H7 (cell line): Measurements from ENCODE around the gene AGBL1. TPM values are rescaled to one million over a fixed set of nuclear protein-coding genes. Genes with fewer than 3 reads are reported as not detected.

Experiments
- DNase-seq: peaks from one replicate; pipeline ENCODE4 v3.0.0; 2012
- H3K27me3 ChIP-seq: 2 replicates; pipeline ENCODE4 v1.6.0; 2011; ENCODE audit warnings: mild to moderate bottlenecking, low read length; ENCODE audit not compliant: control insufficient read depth, insufficient read depth
- H3K36me3 ChIP-seq: replicated peaks from 2 replicates; pipeline ENCODE4 v1.5.1; 2011; ENCODE audit warnings: low read length; ENCODE audit not compliant: control insufficient read depth, insufficient read depth
- H3K4me3 ChIP-seq: 2 replicates; pipeline ENCODE4 v1.5.1; 2011; ENCODE audit warnings: low read depth, mild to moderate bottlenecking, control low read depth, low read length, moderate library complexity; ENCODE audit not compliant: insufficient read depth
- total RNA-seq: library from RNA; depleted of rRNA; stranded (reverse); fragments of >200 nt; shearing (Covaris generic); gene quantifications from 2 replicates; pipeline ENCODE4 v1.2.3, GENCODE V29; 2014

AGBL1 gene
- total RNA-seq, 1 experiment from 2014 or later: not detected

GRCh38 chr15:86645925-86646500 is 566.3 kb downstream of the AGBL1 start:
- no peaks in the 10 kb centered on the region for H3K36me3 ChIP-seq
- no peaks in the 10 kb centered on the region for H3K27me3 ChIP-seq
- no peak overlapping the region for H3K4me3 ChIP-seq
- no peak for DNase-seq

DNA sequence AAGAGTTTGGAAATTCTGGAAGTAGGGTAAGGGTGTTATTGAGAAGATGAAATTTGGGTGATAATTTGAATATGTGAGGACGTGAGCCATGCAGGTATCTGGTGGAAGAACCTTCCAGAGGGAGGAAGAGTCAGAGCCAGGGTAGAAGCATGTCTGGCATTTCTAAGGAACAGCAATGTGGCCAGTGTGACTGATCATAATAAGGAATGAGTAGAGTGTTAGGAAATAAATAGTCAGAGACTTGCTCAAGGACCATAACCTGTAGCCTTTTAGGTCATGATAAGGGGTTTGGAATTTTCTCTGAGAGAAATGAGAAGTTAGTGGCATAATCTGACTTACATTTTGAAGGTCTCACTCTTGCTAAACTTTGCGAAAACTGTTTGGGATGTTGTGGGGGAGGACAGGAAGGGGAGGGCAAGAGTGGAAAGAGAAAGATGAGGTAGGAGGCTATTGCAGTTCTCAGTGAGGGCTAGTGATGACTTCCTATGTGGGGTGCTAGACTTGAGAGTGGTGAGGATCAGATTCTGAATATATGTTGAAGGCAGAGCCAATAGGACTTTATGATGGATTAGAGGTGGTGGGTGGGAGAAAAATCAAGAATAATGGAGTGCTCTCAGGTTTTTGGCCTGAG is 568.3 kb downstream of the AGBL1 start:
- no peak overlapping the region for H3K4me3 ChIP-seq
- no peaks in the 10 kb centered on the region for H3K36me3 ChIP-seq
- H3K27me3 ChIP-seq: no peaks in the 10 kb centered on the region
- no peak for DNase-seq

DNA sequence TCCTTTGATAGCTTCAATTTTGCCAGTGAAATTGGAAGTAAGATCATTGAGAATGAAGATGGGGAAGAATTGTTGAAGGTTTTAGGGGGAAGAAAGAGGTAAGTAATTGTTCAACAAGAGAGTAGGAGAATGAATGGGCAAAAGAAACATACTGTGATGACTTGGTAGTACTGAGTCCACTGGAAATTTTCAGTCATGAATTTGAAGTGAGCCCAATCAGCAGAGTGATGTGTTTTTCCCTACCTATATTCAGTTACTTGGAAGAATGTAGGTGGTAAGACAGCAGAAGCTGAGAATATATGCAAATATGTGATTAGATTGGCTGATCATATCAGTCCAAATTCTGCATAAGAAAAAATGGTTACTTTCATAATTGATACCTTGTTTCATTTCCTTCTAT is 569.6 kb downstream of the AGBL1 start:
- DNase-seq: no peak
- Histone ChIP-seq H3K4me3 (no peak overlapping the region), H3K36me3 (no peaks in the 10 kb centered on the region), H3K27me3 (no peaks in the 10 kb centered on the region)

- H3K36me3 ChIP-seq: no peaks in the 10 kb centered on the region
- no peak overlapping the region for H3K4me3 ChIP-seq
- H3K27me3 ChIP-seq: no peaks in the 10 kb centered on the region
- DNase-seq: no peak
Observed at GRCh38 chr15:86650094-86650493, 570.4 kb downstream of the AGBL1 start.

- H3K27me3 ChIP-seq: no peaks in the 10 kb centered on the region
- DNase-seq: no peak
- no peak overlapping the region for H3K4me3 ChIP-seq
- H3K36me3 ChIP-seq: no peaks in the 10 kb centered on the region
Observed at GRCh38 chr15:86653344-86654197, 573.9 kb downstream of the AGBL1 start.

GRCh38 chr15:86654501-86654900 is 574.8 kb downstream of the AGBL1 start:
- no peaks in the 10 kb centered on the region for H3K27me3 ChIP-seq
- DNase-seq: no peak
- H3K4me3 ChIP-seq: no peak overlapping the region
- no peaks in the 10 kb centered on the region for H3K36me3 ChIP-seq

DNA sequence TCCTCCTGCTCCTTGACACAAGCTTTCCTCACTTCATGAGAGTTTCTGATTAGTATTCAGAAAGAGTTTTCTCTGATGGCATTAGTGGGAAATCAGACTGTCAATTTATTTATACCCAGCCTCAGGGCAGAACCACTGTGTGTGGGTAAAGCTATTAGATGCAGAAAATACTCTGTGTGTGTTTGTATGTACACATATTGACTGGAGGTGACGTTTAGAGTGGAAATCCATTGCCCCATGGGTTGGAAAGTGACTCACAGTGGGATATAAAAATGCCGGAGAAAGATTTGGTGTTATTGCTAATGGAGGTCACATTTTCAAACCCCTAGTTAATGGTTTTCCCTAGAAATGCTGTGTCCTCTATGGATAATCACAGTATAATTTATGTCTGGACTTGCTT is 577.6 kb downstream of the AGBL1 start:
- H3K4me3 ChIP-seq: no peak overlapping the region
- no peaks in the 10 kb centered on the region for H3K36me3 ChIP-seq
- DNase-seq: no peak
- H3K27me3 ChIP-seq: no peaks in the 10 kb centered on the region

DNA sequence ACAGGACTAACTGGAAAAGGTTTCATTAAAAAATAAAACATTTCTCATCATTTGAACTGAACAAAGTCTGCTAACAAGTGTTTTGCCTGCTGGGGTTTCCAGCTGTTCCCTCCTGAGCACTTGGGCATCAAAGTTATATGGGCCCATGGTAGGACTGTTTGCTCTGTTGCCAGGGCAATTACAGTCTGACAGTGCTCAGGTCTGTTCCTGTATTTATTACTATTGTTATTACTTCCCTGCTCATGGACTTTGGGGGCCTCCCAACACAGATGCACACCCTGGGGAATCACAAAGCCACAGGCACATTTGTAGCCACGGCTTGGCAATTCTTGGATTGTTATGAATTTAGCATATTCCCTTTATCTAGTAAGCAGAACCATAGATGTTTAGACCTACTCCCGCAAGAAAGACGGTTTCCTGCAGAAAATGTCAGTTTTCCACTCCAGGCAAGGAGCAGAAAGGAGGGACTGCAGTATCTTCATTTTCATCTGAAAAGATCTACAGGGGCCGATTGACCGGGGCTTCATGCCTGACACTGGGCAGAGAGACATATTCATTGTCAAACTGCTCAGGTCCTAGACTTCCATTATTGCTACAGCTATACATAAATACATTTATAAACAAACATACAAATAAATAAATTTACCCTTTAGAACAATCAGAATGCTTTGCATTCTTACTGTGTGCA is 580.2 kb downstream of the AGBL1 start:
- no peak overlapping the region for H3K4me3 ChIP-seq
- no peaks in the 10 kb centered on the region for H3K27me3 ChIP-seq
- DNase-seq: no peak
- no peaks in the 10 kb centered on the region for H3K36me3 ChIP-seq

- H3K27me3 ChIP-seq: no peaks in the 10 kb centered on the region
- H3K4me3 ChIP-seq: no peak overlapping the region
- no peaks in the 10 kb centered on the region for H3K36me3 ChIP-seq
Observed at GRCh38 chr15:86661580-86661979, 581.9 kb downstream of the AGBL1 start.

DNA sequence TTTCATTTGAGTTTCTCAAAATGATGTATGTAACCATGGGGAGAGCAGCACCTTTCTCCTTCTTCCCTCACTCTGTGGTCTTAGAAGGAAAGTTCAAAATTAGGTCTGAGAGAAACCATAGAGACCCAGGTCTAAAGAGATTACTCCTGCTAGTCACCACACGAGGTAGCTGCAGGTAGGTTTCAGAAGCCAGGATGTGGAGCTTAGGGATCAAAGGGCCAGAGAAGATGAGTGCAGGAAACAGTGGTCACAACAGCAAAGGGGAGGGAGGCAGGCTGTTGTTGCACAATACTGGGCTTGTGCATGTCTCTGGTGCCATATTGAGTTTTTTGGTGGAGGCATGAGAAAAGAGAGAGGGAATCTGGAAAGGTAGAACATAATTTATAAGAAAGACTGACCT is 583.6 kb downstream of the AGBL1 start:
- Histone ChIP-seq H3K36me3 (no peaks in the 10 kb centered on the region), H3K4me3 (no peak overlapping the region), H3K27me3 (no peaks in the 10 kb centered on the region)
- no peak for DNase-seq

More at GRCh38 chr15:86661580-86661979, 581.9 kb downstream of the AGBL1 start:
- no peak for DNase-seq

DNA sequence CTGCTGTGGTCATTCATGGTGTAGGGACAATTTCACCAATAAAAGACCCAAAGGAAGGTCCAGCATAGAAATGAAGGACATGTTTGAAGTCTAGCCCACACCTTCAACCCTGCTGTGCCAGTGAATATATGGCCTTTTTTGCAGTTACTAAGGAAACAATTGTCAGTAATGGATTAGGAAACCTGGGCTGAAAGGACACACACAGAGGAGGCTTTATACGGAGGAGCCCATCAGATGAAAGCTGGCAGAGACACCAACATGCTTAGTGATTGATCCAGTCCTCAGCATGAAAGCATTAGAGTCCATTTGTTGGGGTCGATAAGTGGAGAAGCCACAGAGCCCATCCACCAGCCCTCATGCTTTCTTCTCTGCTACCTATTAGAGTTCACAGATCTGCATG is 584.3 kb downstream of the AGBL1 start:
- no peak for DNase-seq
- no peaks in the 10 kb centered on the region for H3K27me3 ChIP-seq
- no peaks in the 10 kb centered on the region for H3K36me3 ChIP-seq
- H3K4me3 ChIP-seq: no peak overlapping the region

GRCh38 chr15:86664581-86664980 is 584.9 kb downstream of the AGBL1 start:
- Histone ChIP-seq H3K4me3 (no peak overlapping the region), H3K36me3 (no peaks in the 10 kb centered on the region), H3K27me3 (no peaks in the 10 kb centered on the region)
- DNase-seq: no peak

DNA sequence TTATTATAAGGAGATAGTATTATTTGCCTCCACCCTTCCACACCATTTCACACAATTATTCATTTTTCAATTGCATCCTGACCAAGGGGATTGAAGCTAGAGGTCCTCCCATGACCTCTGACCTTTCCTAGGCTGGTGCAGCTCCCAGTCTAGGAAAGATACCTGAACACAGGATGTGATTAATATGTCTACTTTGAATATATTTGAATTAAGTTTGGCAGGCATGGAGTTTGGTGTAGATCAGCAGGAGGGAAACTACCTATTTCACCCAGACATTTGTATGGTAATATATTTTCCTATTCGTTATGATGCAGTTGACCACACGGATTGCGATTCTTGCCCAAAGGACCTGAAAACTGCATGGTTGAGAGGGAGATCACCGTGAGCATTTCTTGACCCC is 596.3 kb downstream of the AGBL1 start:
- Histone ChIP-seq H3K36me3 (no peaks in the 10 kb centered on the region), H3K4me3 (no peak overlapping the region), H3K27me3 (no peaks in the 10 kb centered on the region)
- DNase-seq: no peak

- H3K27me3 ChIP-seq: no peaks in the 10 kb centered on the region
- H3K36me3 ChIP-seq: no peaks in the 10 kb centered on the region
- no peak for DNase-seq
- no peak overlapping the region for H3K4me3 ChIP-seq
Observed at GRCh38 chr15:86677278-86677677, 597.6 kb downstream of the AGBL1 start.

DNA sequence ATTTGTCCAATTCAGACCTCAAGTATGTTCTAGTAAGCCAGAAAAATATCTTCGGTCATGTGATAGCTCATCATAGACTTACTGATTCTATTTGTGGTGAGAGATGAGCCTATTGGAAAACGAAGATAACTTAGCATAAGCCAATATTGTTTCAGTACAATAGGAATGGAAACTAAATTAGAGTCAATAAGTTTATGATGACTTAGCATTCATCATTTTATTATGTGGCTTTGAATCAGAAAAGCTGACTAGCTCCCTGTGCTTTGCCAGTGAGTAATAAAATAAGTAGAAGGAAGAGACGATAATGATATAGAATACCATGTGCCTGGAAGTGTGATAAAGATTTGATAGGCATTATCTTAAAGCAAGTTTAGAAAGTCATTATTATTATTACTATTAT is 605.6 kb downstream of the AGBL1 start:
- DNase-seq: no peak
- no peaks in the 10 kb centered on the region for H3K27me3 ChIP-seq
- no peaks in the 10 kb centered on the region for H3K36me3 ChIP-seq
- H3K4me3 ChIP-seq: no peak overlapping the region
